ENCODE results near the gene DZIP3. TPM values are rescaled to one million over a fixed set of nuclear protein-coding genes. Genes with fewer than 3 reads are reported as not detected.

The DZIP3 gene
- total RNA-seq, 4 donors from 2014 or later = 6.7 to 14.5 (median 8.7) TPM

- intact Hi-C loops (cut with DNase I) = no loop called here
- Histone ChIP-seq H3K9me3 (no peaks in the 10 kb centered on the region), H3K27me3 (no peaks in the 10 kb centered on the region), H3K36me3 (peaks cover 0 to 17% (median 2%) of the 10 kb centered on the region in 4 donors), H3K4me3 (no peak overlapping the region), H3K27ac (replicated peaks in 1 of 4) (no peak overlapping the region), H3K4me1 (no peaks in the 10 kb centered on the region)
- TF ChIP-seq CTCF (IDR thresholded peaks at IDR 0.05) = no peak
- 93% methylated on average over 2 of the region's 2 CpGs for WGBS
- DNase-seq (ENCODE audit: extremely low spot score) = no peak
Observed at GRCh38 chr3:108578064-108578463, 11.5 kb upstream of the DZIP3 start.

- DNase-seq (ENCODE audit: extremely low spot score) = no peak
- WGBS = under 1% methylated on average over 8 of the region's 8 CpGs
- Histone ChIP-seq H3K4me3 (peak overlapping the region; percentile 66 to 81 (median 76)), H3K36me3 (peaks cover 0 to 4% (median 0%) of the 10 kb centered on the region in 4 donors), H3K27ac (replicated peaks in 1 of 4) (peak overlapping the region; percentile 87 to 94 (median 90)), H3K9me3 (no peaks in the 10 kb centered on the region), H3K27me3 (no peaks in the 10 kb centered on the region), H3K4me1 (peaks cover 15 to 29% (median 22%) of the 10 kb centered on the region in 4 donors)
- no peak for TF ChIP-seq EP300 (IDR thresholded peaks at IDR 0.05)
- no peak for TF ChIP-seq POLR2A (IDR thresholded peaks at IDR 0.05; ENCODE audit: low read depth)
- no peak for TF ChIP-seq POLR2AphosphoS5 (IDR thresholded peaks at IDR 0.05)
- no peak for TF ChIP-seq CTCF (IDR thresholded peaks at IDR 0.05)
- intact Hi-C loops (cut with DNase I) = no loop called here
Observed at GRCh38 chr3:108588601-108589000, 921 bp upstream of the DZIP3 start.

GRCh38 chr3:108589998-108590323 lies 439 bp downstream of the DZIP3 start:
- DNase-seq (ENCODE audit: extremely low spot score) = no peak
- Histone ChIP-seq H3K4me1 (peaks cover 15 to 29% (median 22%) of the 10 kb centered on the region in 4 donors), H3K27me3 (no peaks in the 10 kb centered on the region), H3K9me3 (no peaks in the 10 kb centered on the region), H3K4me3 (peak overlapping the region; percentile 66 to 81 (median 76)), H3K27ac (replicated peaks in 1 of 4) (peak overlapping the region; percentile 87 to 94 (median 90)), H3K36me3 (no peaks in the 10 kb centered on the region)
- TF ChIP-seq POLR2AphosphoS5 (IDR thresholded peaks at IDR 0.05) = no peak
- no peak for TF ChIP-seq CTCF (IDR thresholded peaks at IDR 0.05)
- no peak for TF ChIP-seq EP300 (IDR thresholded peaks at IDR 0.05)
- under 1% methylated on average over 11 of the region's 11 CpGs for WGBS
- intact Hi-C loops (cut with DNase I) = no loop called here

GRCh38 chr3:108590460-108590859 lies 938 bp downstream of the DZIP3 start:
- Histone ChIP-seq H3K9me3 (no peaks in the 10 kb centered on the region), H3K27me3 (no peaks in the 10 kb centered on the region), H3K4me1 (peaks cover 15 to 29% (median 22%) of the 10 kb centered on the region in 4 donors), H3K36me3 (no peaks in the 10 kb centered on the region), H3K27ac (replicated peaks in 1 of 4) (no peak overlapping the region), H3K4me3 (peak overlapping the region; percentile 66 to 81 (median 76))
- intact Hi-C loops (cut with DNase I) = no loop called here
- no peak for TF ChIP-seq CTCF (IDR thresholded peaks at IDR 0.05)
- no peak for TF ChIP-seq EP300 (IDR thresholded peaks at IDR 0.05)
- TF ChIP-seq POLR2A (IDR thresholded peaks at IDR 0.05; ENCODE audit: low read depth) = no peak
- no peak for TF ChIP-seq POLR2AphosphoS5 (IDR thresholded peaks at IDR 0.05)
- 19% methylated on average over 4 of the region's 4 CpGs for WGBS
- DNase-seq (ENCODE audit: extremely low spot score) = no peak

GRCh38 chr3:108595321-108595720 lies 5.8 kb downstream of the DZIP3 start:
- H3K9me3 ChIP-seq = no peaks in the 10 kb centered on the region
- WGBS = 94% methylated on average over 2 of the region's 2 CpGs
- H3K4me3 ChIP-seq = no peak overlapping the region
- DNase-seq (ENCODE audit: extremely low spot score) = no peak
- intact Hi-C loops (cut with DNase I) = loop anchor here (1.0 kb wide), 1 partner anchor 11 kb away; no protein-coding TSS in a partner anchor
- H3K4me1 ChIP-seq = peaks cover 5 to 12% (median 8%) of the 10 kb centered on the region in 4 donors
- no peak for TF ChIP-seq EP300 (IDR thresholded peaks at IDR 0.05)
- no peak for TF ChIP-seq POLR2AphosphoS5 (IDR thresholded peaks at IDR 0.05)
- no peak for TF ChIP-seq CTCF (IDR thresholded peaks at IDR 0.05)
- TF ChIP-seq POLR2A (IDR thresholded peaks at IDR 0.05; ENCODE audit: low read depth) = no peak
- H3K27me3 ChIP-seq = no peaks in the 10 kb centered on the region
- H3K27ac ChIP-seq (replicated peaks in 1 of 4) = no peak overlapping the region
- H3K36me3 ChIP-seq = no peaks in the 10 kb centered on the region
